Osteocyte (in vitro differentiated cells): ENCODE data around the gene RBPJ. TPM values are rescaled to one million over a fixed set of nuclear protein-coding genes. Genes with fewer than 3 reads are reported as not detected.

Experiments
- DNase-seq: peaks from one replicate; pipeline ENCODE4 v3.0.0; 2021; ENCODE audit warnings: mixed read lengths; ENCODE audit not compliant: unreplicated experiment; ENCODE audit errors: extremely low spot score
- H3K27ac Mint-ChIP-seq: one replicate; pipeline ENCODE4 v1.8.0; 2021; ENCODE audit warnings: mild to moderate bottlenecking, mixed read lengths; ENCODE audit not compliant: unreplicated experiment
- H3K27me3 Mint-ChIP-seq: one replicate; pipeline ENCODE4 v1.8.0; 2021; ENCODE audit warnings: mixed read lengths; ENCODE audit not compliant: unreplicated experiment
- H3K36me3 Mint-ChIP-seq: one replicate; pipeline ENCODE4 v1.8.0; 2021; ENCODE audit warnings: mixed read lengths; ENCODE audit not compliant: unreplicated experiment
- H3K4me1 Mint-ChIP-seq: one replicate; pipeline ENCODE4 v1.8.0; 2021; ENCODE audit warnings: mixed read lengths; ENCODE audit not compliant: unreplicated experiment
- H3K4me3 Mint-ChIP-seq: one replicate; pipeline ENCODE4 v1.8.0; 2021; ENCODE audit warnings: mild to moderate bottlenecking, moderate library complexity, mixed read lengths; ENCODE audit not compliant: unreplicated experiment
- H3K9me3 Mint-ChIP-seq: one replicate; pipeline ENCODE4 v1.8.0; 2021; ENCODE audit warnings: mixed read lengths; ENCODE audit not compliant: unreplicated experiment
- CTCF ChIP-seq: fragments of 200-600 bp; sonication (generic); IDR thresholded peaks from 2 replicates; pipeline ENCODE4 v1.5.0; 2021; ENCODE audit warnings: antibody characterized with exemption, mild to moderate bottlenecking, moderate library complexity
- total RNA-seq: library from RNA; stranded (reverse); gene quantifications from 2 replicates; pipeline ENCODE4 v1.2.1, GENCODE V29; 2021

The RBPJ gene
- total RNA-seq, 1 donor from 2014 or later: 79.8 TPM

GRCh38 chr4:26466578-26467270 lies 145.9 kb downstream of the RBPJ start:
- Mint-ChIP-seq H3K4me3 (no peak overlapping the region), H3K27me3 (peaks cover 21% of the 10 kb centered on the region), H3K36me3 (no peaks in the 10 kb centered on the region), H3K4me1 (no peaks in the 10 kb centered on the region), H3K27ac (no peak overlapping the region), H3K9me3 (peaks cover 3% of the 10 kb centered on the region)
- peak; percentile 72 for DNase-seq
- no peak for TF ChIP-seq CTCF

- H3K36me3 Mint-ChIP-seq: no peaks in the 10 kb centered on the region
- no peak for TF ChIP-seq CTCF
- no peak overlapping the region for H3K4me3 Mint-ChIP-seq
- peaks cover 3% of the 10 kb centered on the region for H3K9me3 Mint-ChIP-seq
- no peaks in the 10 kb centered on the region for H3K4me1 Mint-ChIP-seq
- H3K27me3 Mint-ChIP-seq: peaks cover 26% of the 10 kb centered on the region
- DNase-seq: no peak
- no peak overlapping the region for H3K27ac Mint-ChIP-seq
Measured at GRCh38 chr4:26467724-26468123, 146.9 kb downstream of the RBPJ start.

GRCh38 chr4:26468283-26468949 lies 147.6 kb downstream of the RBPJ start:
- DNase-seq: peak; percentile 54
- Mint-ChIP-seq H3K4me3 (no peak overlapping the region), H3K4me1 (no peaks in the 10 kb centered on the region), H3K27ac (no peak overlapping the region), H3K9me3 (peaks cover 3% of the 10 kb centered on the region), H3K36me3 (no peaks in the 10 kb centered on the region), H3K27me3 (peaks cover 26% of the 10 kb centered on the region)
- no peak for TF ChIP-seq CTCF

GRCh38 chr4:26468977-26469376 lies 148.2 kb downstream of the RBPJ start:
- Mint-ChIP-seq H3K27me3 (peaks cover 26% of the 10 kb centered on the region), H3K4me3 (no peak overlapping the region), H3K4me1 (no peaks in the 10 kb centered on the region), H3K27ac (no peak overlapping the region), H3K36me3 (no peaks in the 10 kb centered on the region), H3K9me3 (peaks cover 3% of the 10 kb centered on the region)
- TF ChIP-seq CTCF: no peak
- peak; percentile 27 for DNase-seq

- DNase-seq: peak; percentile 46
- no peak overlapping the region for H3K27ac Mint-ChIP-seq
- no peak overlapping the region for H3K4me3 Mint-ChIP-seq
- no peak for TF ChIP-seq CTCF
- H3K27me3 Mint-ChIP-seq: peaks cover 22% of the 10 kb centered on the region
- H3K9me3 Mint-ChIP-seq: no peaks in the 10 kb centered on the region
- no peaks in the 10 kb centered on the region for H3K36me3 Mint-ChIP-seq
- H3K4me1 Mint-ChIP-seq: no peaks in the 10 kb centered on the region
Measured at GRCh38 chr4:26471890-26472289, 151.1 kb downstream of the RBPJ start.
